Activated CD8-positive, alpha-beta memory T cell treated with anti-CD3 and anti-CD28 coated beads for 48 hours (primary cell): ENCODE measurements around the gene SMARCA2.
A peak's percentile ranks its signal among the peaks of the same experiment; 100 is the strongest.

Experiments used
- DNase-seq, 3 experiments: peaks; one replicate each; pipeline ENCODE4 v3.0.0-alpha.2; 2020; ENCODE audit warnings: low read depth in 2 of 3, low spot score in 2 of 3

Gene SMARCA2

GRCh38 chr9:2039294-2040180 is 24.4 kb downstream of the SMARCA2 start:
- no peak for DNase-seq

GRCh38 chr9:2040828-2041227 is 25.7 kb downstream of the SMARCA2 start:
- DNase-seq, result no peak

- no peak for DNase-seq
Observed at GRCh38 chr9:2041736-2042135, 26.6 kb downstream of the SMARCA2 start.

- DNase-seq, result no peak
Observed at GRCh38 chr9:2043243-2043642, 28.1 kb downstream of the SMARCA2 start.

- no peak for DNase-seq
Observed at GRCh38 chr9:2043881-2044462, 28.8 kb downstream of the SMARCA2 start.

DNA sequence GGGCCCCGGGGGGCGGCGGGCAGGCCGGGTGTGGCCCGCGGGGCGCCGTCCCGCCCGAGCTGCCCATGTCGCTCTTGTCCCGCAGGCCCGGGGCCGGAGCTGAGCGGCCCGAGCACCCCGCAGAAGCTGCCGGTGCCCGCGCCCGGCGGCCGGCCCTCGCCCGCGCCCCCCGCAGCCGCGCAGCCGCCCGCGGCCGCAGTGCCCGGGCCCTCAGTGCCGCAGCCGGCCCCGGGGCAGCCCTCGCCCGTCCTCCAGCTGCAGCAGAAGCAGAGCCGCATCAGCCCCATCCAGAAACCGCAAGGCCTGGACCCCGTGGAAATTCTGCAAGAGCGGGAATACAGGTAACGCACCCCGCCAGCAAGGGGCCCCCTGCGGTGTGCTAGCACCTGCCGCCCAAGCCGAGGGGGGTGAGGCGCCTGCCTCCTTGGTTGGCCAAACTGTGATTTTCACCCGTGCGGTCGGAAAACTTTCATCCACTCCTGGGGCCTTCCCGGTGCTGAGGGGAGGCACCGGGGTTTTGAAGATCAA is 32.1 kb downstream of the SMARCA2 start:
- DNase-seq, result no peak

DNA sequence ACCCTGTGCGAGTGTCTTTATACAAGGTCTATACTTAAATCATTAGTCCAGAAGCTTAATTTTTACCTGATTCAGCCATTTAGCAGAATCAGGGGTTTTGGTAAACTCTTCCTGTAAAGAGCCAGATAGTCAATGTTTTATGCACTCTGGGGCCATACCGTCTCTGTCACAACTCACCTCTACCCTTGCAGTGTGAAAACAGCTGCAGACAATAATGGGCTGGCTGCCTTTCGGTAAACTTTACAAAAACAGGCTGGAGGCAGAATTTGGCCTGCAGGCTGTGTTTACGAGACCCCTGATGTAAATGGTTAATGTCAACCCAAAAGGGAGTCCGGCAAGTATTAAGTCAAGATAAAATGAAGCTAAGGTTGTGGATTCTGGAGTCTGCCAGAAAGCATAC is 32.8 kb downstream of the SMARCA2 start:
- no peak for DNase-seq

DNA sequence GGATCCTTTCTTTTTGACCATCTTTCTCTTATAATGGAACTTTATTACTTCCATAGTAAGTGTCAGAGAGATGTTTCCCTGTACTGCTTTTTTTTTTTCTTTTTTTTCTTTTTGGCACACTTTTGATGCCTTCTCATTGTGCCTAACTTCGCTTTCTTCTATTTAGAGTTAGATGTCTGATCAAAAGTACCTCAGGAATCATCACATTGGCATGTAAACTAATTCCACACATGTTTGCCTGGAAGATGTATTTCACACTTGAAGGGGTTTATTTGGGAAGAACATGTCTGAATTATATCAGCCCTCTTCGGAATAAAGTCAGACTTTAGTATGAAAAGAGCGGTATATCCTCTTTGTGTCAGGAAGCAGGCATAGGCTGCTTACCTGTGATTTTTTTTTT is 35.1 kb downstream of the SMARCA2 start:
- no peak for DNase-seq

- peak in 2 of 3 experiments; percentile 30 for DNase-seq
Observed at GRCh38 chr9:2053883-2054845, 39.0 kb downstream of the SMARCA2 start.

DNA sequence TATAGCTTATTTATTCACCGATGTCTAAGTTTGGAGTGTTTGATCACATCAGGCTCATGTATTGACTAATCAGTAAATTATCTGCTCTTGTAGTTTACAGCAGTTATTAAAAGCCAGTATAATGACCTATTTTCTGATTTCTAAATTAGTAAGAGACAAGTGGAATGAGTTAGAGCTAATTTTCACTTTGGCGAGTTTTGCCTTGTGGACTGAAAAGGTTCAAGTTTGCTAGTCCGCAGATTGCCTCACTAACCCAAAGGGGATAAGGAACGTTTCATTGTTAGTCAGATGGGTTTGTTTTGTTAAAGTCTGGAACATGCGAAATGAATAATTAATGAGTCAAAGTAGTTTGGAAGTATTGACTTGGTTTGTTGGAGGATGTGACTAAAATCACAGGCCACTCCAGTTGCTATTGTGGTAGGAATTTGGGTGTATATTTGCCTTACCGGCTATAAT is 40.1 kb downstream of the SMARCA2 start:
- no peak for DNase-seq

DNA sequence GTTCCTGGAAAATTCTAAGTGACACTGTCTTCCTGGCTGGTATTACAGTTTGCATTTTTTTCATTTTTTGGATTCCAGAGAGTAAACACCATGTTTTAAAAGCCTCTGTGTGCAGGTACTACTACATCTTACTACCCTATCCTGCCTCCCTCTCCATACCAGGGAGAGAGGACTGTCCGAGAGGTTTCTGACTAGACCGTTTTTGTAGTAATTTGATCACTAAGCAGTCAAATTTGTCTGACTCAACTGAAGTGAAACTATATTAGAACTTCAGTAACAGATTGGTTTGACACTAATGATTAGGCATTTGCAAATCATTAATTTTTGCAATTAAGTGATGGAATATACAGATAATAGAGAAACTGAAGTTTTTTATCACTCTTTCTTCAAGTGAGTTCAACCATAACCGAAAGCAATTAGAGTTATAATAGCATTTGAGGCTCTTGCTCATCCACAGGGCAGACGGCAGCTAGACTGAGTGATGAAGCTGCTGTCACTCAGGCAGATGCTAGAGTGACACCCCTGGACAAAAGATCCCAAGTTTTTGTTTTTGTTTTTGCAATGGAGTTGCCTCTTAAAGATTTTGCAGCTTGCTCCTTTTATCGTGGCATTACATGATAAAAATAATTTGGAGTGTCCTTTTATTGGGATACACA is 44.3 kb downstream of the SMARCA2 start:
- DNase-seq, result no peak

DNA sequence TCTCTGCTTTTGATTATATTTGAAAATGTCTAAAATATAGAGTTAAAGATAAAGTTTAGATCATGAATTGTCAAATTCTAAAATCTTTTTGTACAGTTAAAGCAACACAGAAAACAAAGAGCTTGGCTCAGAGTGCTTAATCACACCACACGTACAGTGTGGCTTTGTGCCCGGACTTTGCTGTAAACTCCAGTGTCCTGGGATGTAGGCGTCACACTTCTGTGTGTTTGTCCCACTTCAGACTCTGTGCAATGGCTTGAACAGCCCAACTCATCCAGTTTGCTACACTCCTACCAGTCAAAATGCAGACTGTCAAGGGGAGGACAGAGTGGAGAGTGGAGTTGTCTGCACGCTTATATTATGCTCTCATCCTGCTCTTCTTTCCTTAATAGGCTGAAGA is 45.3 kb downstream of the SMARCA2 start:
- no peak for DNase-seq

DNA sequence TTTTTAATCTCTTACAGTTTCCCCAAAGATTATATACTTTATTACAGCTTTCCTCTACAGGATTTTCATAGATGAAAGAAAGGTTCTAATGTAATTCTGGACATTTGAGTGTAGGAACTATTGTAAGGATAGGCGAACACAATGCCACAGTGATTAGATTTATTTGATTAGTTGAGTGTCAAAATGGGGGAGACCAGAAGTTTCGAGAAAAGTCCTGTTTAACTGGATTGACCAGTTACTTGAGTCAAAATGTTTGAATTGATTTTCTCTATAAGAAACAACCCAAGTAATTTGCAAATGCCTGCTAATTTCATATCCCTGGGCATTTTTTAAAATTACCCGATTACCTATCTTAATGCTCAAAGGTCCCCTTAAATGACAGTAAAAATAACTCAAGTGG is 50.6 kb downstream of the SMARCA2 start:
- DNase-seq, result no peak

DNA sequence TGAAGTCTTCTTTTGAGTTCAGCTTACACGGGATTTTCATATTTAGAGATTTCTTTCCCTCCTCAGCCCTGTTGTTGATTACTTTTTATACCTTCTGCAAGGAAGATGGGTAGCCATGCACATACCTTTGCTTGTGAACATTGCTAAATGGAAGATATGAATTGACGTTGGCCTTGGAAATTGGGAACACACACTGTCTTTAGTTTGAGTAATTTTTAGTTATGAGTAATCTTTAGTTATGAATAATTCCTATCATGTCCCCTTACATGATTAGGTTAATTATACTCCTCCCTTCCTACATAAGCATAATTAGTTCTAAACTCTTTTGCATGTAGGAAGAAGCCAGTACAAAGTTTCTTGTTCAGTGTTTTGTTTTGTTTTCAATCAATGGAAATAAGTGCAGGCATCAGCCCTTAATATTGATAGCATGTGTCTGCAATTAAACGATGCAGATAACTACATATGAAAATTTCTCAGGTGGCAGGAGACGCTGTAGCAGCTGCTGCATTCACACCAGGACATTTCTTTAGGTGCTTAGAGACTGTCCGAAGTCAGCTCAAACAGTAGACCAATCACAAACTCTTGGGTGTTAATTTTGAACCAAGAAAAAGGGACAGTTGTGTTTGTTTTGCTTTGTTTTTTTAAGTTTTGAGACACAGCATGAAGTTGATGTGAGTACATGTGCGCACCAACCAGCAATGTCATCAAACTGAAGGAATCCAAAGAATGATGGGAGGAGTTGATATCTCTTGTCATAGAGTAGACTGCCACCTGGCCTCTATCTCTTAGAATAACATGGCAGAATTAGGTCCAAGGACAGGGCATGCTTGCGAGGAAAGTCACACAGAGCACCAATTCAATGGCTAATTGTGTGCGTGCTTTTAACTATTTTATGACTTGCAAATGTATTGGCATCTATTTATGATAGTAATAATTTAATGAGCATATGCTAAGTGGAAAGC is 51.4 kb downstream of the SMARCA2 start:
- no peak for DNase-seq

DNA sequence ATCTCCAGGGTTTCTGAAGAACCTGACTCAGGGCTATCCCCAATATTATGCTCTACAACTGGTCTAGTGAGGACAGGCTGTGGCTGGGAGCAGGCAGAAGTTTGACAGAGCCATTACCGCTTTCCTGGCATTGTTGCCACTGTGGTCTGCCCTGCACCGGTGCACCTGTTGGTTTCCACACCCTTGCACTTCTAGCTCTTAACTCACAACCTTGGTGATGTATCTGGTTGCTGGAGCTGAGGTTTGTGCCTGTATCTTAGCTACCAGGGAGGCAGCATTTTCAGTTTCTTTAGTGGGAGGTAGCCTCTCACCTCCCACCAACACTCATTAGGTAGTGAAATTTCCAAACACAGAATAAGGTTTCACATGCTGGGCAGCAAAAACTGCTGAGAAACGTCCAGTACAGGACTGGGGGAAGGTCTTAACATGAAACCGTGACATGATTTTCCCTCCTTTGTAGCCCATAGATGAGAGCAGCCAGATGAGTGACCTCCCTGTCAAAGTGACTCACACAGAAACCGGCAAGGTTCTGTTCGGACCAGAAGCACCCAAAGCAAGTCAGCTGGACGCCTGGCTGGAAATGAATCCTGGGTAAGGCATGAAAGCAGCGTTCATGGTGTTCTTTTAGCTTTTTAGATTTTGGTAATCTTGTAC is 57.7 kb downstream of the SMARCA2 start:
- no peak for DNase-seq

GRCh38 chr9:2082772-2083171 is 67.6 kb downstream of the SMARCA2 start:
- DNase-seq, result no peak

DNA sequence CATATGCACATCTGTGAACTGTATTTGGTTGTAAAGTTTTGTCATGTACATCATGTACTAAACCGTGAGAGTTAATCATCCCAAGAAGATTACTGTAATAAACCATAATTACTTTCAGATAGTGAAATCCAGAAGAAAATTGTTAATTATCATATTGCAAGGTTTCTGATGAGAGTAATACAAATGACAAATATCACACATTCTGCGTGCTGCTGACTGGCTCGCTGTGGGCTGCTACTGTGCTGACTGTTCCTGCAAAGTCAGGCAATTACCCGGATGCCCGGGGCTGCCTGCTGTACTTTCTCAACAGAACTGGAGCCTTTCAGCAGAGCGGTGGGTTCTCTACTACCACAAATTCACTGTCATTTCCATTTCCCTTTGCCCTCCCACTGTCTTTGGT is 68.3 kb downstream of the SMARCA2 start:
- DNase-seq, result no peak

DNA sequence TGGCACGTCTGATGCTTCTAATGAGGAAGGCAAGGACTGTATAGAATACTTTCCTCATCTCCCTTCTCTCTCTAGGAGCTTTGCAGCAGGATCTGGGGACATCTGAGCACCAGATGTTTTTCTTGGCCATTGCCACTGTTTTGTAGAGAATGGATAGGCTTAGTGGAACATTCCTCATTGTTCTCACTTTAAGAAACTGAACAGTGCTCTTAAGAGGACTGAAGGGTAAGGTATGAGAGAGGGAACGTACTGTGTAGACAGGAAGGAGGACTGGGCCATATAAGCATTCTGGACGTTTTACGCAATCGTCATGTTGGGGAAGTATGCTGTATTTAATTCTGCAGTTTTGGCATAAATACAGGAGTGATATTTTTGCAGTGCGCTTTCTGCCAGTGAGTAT is 70.6 kb downstream of the SMARCA2 start:
- no peak for DNase-seq

GRCh38 chr9:2086116-2086515 is 71.0 kb downstream of the SMARCA2 start:
- no peak for DNase-seq
